Activated CD4-positive, alpha-beta T cell treated with anti-CD3 and anti-CD28 coated beads, Interleukin-2, amount 50 U/mL, for 16 hours (primary cell): Measurements from ENCODE around the gene SZT2.

ENCODE experiments used
- DNase-seq: peaks from one replicate; pipeline ENCODE4 v3.0.0-alpha.2; 2020

SZT2 gene

GRCh38 chr1:43389326-43390313 is at the start of gene SZT2, which contains the start of gene MED8:
Gene SZT2, plus strand, starts transcription at chr1:43389899. Its CDS starts 70 bp downstream, at chr1:43389969.
Gene MED8, minus strand, starts transcription at chr1:43389800. Its CDS starts 36 bp downstream, at chr1:43389764.
- DNase-seq: peak; percentile 97

- DNase-seq: no peak
Observed at GRCh38 chr1:43340559-43340958, 49.1 kb upstream of the SZT2 start.

- DNase-seq: no peak
Observed at GRCh38 chr1:43344267-43344850, 45.3 kb upstream of the SZT2 start.

DNA sequence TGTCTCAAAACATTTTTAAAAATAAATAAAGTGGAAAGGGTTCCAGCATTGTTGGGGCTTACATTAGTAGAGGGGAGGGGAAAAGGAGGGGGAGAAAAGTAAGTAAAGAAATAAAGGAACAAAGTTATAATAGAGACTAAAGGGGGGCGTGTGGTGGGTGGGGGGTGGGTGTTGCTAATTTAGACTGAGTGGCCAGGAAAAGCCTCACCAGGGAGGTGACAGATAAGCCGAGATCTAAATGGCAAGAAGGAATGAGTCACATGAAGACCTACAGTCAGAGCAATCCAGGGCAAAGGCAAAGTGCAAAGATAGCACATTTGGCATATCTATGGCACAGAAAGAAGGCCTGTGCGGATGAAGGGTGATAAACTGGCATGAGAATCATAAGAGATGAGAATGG is 44.6 kb upstream of the SZT2 start:
- DNase-seq: no peak

- DNase-seq: no peak
Observed at GRCh38 chr1:43346636-43347035, 43.1 kb upstream of the SZT2 start.

- DNase-seq: no peak
Observed at GRCh38 chr1:43348343-43348808, 41.3 kb upstream of the SZT2 start.

DNA sequence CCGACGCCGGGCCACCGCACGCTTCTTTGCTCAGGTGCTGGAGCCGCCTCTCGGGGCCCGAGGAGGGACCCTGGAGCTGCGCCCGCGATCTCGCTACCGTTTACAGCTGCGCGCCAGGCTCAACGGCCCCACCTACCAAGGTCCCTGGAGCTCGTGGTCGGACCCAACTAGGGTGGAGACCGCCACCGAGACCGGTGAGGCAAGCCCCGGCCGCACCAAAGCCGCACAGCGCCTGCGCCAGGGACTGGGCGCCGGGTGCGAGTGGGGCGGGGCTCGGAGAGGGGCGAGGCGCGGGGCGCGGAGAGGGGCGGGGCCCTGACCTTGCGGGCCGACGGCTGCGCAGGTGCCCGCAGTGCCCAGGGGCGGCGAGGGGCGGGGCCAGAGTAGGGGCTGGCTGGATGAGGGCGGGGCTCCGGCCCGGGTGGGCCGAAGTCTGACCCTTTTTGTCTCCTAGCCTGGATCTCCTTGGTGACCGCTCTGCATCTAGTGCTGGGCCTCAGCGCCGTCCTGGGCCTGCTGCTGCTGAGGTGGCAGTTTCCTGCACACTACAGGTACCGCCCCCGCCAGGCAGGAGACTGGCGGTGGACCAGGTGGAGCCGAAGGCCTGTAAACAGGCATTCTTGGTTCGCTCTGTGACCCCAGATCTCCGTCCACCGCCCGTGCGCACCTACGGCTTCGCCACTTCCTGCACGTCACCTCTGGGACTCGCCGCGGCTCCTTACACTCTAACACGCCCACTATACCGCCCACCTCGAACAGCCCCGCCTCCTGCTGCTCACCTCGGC is 40.7 kb upstream of the SZT2 start:
- peak; percentile 47 for DNase-seq

DNA sequence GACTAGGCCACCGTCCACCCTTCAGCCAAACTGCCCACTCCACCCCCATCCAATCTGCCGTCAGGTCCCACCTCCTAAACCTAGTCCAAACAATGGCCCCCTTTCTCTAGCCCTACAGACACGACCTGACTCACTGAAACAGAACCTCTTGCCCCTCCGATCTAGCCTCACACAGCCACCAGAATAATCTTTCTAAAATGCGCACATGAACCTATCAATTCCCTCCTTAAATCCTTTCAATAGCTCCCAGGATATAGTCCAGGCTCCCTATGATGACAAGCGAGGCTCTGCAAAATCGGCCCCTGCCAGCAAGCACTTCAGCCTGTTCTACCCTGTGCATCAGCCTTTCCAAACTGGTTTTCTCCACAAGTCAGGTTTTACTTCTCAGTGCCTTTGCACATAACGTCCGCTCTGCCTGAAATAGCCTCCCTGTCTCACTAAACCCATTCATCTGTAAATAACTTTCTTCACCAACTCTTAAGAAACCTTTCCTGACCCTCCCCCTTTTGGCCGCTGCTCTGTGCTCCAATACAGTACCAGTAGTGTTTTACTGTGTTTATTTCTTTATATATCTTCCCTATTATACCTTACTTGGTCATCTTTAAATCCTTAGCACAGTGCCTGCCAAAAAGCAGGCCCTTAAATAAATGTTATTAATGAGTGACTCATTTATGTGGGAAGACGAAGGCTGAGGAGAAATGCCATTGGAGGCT is 39.9 kb upstream of the SZT2 start:
- no peak for DNase-seq

DNA sequence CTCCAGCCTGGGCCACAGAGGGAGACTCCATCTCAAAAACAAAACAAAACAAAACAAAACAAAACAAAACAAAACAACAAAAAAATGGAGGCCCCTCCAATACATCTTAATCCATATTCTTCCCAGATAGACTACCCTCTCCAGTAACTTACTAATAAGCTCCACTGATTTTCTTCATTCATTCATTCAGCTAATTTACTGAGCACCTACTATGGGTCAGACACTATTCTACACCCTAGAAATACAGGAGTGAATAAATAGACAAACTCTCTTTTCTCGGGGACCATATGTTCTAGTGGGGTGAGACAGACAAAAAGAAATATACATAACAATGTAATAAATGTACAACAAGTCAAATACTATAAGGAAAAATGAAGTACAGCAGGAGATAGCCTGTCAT is 38.7 kb upstream of the SZT2 start:
- no peak for DNase-seq

DNA sequence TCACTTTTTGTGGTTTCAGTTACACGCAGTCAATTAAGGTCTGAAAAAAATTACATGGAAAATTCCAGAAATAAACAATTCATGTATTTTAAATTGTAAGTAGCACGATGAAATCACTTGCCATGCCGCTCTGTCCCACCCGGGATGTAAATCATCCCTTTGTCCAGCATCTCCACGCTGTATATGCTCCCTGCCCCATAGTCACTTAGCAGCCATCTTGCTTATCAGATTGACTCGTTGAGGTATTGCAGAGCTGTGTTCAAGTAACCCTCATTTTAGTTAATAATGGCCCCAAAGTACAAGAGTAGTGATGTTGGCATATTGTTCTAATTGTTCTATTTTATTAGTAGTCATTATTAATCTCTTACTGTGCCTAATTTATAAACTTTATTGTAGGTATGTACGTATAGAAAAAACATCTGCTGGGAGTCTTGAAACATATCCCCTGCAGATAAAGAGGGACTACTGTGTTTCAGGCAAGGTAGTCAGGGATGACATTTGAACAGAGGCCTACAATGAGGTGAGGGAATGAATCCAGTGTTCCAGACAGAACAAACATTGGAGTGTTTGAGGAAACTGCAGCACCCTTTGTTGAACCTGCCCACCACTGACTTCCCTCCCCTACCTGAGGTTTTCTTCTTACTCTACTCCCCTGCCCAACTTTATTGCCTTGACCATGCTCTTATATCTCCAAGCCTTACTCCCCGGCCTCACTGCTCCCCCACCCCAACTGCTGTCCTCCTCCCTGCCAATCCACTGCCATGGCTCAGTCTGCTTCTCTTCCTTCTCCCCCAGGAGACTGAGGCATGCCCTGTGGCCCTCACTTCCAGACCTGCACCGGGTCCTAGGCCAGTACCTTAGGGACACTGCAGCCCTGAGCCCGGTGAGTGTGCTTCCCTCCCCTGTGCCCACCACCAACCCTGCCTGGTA is 38.0 kb upstream of the SZT2 start:
- DNase-seq: no peak

DNA sequence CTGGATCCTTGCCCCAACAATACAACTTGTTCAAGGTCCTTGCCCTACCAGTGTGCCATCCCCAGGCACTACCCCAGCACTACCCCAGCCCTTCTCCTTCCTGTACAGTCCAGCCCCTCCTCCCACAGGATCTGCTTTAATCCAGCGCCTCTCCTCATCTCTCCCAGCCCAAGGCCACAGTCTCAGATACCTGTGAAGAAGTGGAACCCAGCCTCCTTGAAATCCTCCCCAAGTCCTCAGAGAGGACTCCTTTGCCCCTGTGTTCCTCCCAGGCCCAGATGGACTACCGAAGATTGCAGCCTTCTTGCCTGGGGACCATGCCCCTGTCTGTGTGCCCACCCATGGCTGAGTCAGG is 37.4 kb upstream of the SZT2 start:
- DNase-seq: no peak

- DNase-seq: no peak
Observed at GRCh38 chr1:43352881-43353280, 36.8 kb upstream of the SZT2 start.

DNA sequence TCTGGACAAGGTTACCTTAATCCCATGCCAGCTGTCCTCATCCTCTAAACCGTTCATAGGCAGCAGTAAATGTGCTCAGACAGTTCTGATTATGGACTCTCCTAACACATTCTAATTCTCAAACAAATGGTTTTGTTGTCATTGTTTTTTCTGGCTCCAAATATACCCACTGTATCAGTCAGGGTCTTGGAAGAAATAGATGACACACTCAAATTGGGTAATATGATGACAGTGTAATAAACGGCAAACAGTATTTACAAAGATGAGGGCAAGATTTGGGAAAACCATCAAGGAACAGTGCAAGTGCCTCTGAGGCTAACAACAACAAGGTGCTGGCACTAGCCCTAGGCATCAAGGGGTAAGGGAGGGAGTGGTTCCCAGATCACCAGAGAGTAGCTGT is 35.2 kb upstream of the SZT2 start:
- no peak for DNase-seq

- DNase-seq: no peak
Observed at GRCh38 chr1:43354936-43355335, 34.8 kb upstream of the SZT2 start.

- no peak for DNase-seq
Observed at GRCh38 chr1:43357251-43357650, 32.4 kb upstream of the SZT2 start.

DNA sequence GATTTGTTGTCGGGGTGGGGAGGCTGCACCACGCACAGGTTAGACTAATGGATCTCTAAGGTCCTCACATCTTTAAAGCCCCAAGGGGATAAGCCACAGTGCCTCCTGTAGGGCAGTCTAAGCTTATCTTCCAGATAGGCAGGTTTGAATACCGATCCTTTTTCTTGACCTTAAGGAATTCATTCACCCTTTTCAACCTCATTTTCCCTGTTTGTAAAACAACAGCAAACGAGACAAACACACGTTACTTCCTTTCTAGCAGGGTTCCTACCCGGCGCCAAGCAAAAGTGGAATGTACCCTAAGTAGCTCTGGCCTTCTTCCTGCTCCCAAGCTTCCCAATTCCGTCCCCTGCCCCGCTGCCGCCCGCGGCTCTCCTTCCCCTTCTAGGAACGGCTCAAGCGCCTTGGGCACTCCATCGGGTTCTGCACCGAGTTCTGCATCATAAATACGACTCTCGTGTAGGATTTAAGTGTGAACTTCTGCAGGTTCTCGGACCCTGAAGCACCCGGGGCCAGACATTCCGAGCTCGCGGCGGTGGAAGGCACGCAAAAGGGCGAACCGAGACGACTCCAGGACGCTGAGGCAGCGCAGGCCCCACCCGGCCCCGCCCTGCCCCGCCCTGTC is 31.5 kb upstream of the SZT2 start:
- DNase-seq: peak; percentile 25

GRCh38 chr1:43358746-43359693 is 30.7 kb upstream of the SZT2 start, which contains the start of gene CDC20:
Gene CDC20, plus strand, starts transcription at chr1:43358981. Its CDS starts 235 bp downstream, at chr1:43359216.
- DNase-seq: peak; percentile 99

- no peak for DNase-seq
Observed at GRCh38 chr1:43359696-43360095, 30.0 kb upstream of the SZT2 start.

DNA sequence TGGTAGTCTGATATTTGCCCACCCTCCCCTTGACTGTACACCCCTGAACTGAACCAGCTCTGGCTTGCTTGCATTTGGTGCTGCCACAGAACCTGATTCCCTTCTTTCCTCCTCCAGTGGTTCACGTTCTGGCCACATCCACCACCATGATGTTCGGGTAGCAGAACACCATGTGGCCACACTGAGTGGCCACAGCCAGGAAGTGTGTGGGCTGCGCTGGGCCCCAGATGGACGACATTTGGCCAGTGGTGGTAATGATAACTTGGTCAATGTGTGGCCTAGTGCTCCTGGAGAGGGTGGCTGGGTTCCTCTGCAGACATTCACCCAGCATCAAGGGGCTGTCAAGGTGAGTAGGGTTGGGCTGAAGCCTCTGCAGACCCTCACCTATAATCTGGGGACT is 29.1 kb upstream of the SZT2 start:
- no peak for DNase-seq
